Right lobe of liver (tissue), 6 donors: ENCODE measurements around the gene HTR3A. TPM values are rescaled to one million over a fixed set of nuclear protein-coding genes. Genes with fewer than 3 reads are reported as not detected.
A peak's percentile ranks its signal among the peaks of the same experiment; 100 is the strongest.

Experiments
- ATAC-seq, 4 donors: fragments of 200-7000 bp; cut with Tn5 transposase; one replicate each; pipeline ENCODE4 v1.9.1; 2020; ENCODE audit warnings: mild to moderate bottlenecking in 4 of 4, moderate library complexity in 4 of 4
- DNase-seq, 3 donors: peaks; one replicate each; pipeline ENCODE4 v3.0.0-alpha.2; 2020
- H3K27ac ChIP-seq, 3 donors: fragments of 200-600 bp; one replicate each; pipeline ENCODE4 v1.8.0; 2022
- H3K27me3 ChIP-seq, 2 donors: fragments of 200-600 bp; one replicate each; pipeline ENCODE4 v1.8.0; 2022
- H3K36me3 ChIP-seq, 4 donors: fragments of 200-600 bp; sonication (generic) in 1 of 4; one replicate each; pipeline versions ENCODE4 v1.5.1 to v1.8.0; 2017 to 2022; ENCODE audit warnings: control low read depth in 1 of 4
- H3K4me1 ChIP-seq, 4 donors: fragments of 200-600 bp; sonication (generic) in 1 of 4; one replicate each; pipeline versions ENCODE4 v1.5.1 to v1.8.0; 2017 to 2022; ENCODE audit warnings: control low read depth in 1 of 4
- H3K4me3 ChIP-seq, 3 donors: fragments of 200-600 bp; one replicate each; pipeline ENCODE4 v1.8.0; 2022
- H3K9me3 ChIP-seq, 4 donors: fragments of 200-600 bp; sonication (generic) in 1 of 4; one replicate each; pipeline versions ENCODE4 v1.5.1 to v1.8.0; 2017 to 2022; ENCODE audit warnings: control low read depth in 1 of 4
- POLR2A ChIP-seq: fragments of 450-650 bp; IDR thresholded peaks from one replicate; pipeline ENCODE4 v1.6.1; 2017; ENCODE audit warnings: antibody characterized with exemption, mild to moderate bottlenecking
- WGBS: methylation state at CpG from one replicate; pipeline ENCODE4 v1.1.6; 2018; ENCODE audit warnings: low coverage, low lambda C conversion rate; ENCODE audit not compliant: insufficient coverage; ENCODE audit errors: missing lambda C conversion rate; 5-methylcytosine and 5-hydroxymethylcytosine counted together
- intact Hi-C, 2 donors: fragments of 100-400 bp; cut with DNase I; formaldehyde crosslinking; loops; one replicate each; pipeline versions ENCODE4 v1.11.2 to v1.14.1; 2022
- total RNA-seq, 6 experiments: library from RNA; depleted of rRNA in 2 of 6; stranded (reverse); fragments of >200 nt in 2 of 6; fragmentation: NEBNext Ultra II Directional in 3 of 6; extraction: Animal tissue kit (Norgen Biotek cat#: 25700) in 3 of 6; gene quantifications; one replicate each; pipeline versions ENCODE4 v1.1.0 to v1.2.4, GENCODE V29; 2016 to 2023
- TF ChIP-seq, protein P1 (sequence below), 4 donors: fragments of 200-600 bp in 3 of 4; fragments of 450-650 bp in 1 of 4; IDR thresholded peaks; one replicate each; pipeline versions ENCODE4 v1.5.1 to v1.8.0; 2016 to 2022; ENCODE audit warnings: antibody characterized with exemption in 4 of 4, mild to moderate bottlenecking in 2 of 4
- donor health status: DM: no; HTN: yes; CAD: no.
- donor health status: DM: no; HTN: no; CAD: no.
- donor health status: DM: no; HTN: no; CAD: no.
- donor health status: DM: no; HTN: yes; CAD: no.
- donor health status: DM: no; HTN: yes; CAD: no.

Gene HTR3A
- total RNA-seq, 6 experiments from 2014 or later = 0.18 to 0.25 TPM; not detected in 4

DNA sequence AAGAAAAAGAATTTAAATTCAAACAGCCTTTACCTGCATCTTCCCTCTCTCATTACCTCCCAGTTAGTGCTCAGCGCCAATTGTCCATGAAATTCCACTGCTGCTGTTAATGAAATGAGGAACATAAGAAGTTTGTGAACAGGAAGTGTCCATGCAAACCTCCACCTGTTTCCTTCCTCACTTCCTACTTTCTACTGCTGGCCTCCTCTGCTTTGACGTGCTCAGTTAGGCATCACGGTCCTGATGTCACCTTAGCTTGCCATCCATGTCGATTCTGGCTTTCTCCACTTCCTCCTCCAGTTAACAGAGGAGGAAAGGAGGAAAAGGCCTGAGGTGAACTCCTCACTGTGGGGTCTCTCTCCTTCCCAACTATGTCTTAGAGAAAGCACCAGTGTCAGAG is 26.9 kb upstream of the HTR3A start:
- no peaks in the 10 kb centered on the region for H3K36me3 ChIP-seq
- H3K4me1 ChIP-seq = no peaks in the 10 kb centered on the region
- DNase-seq = no peak
- H3K9me3 ChIP-seq = no peaks in the 10 kb centered on the region
- no peak for ATAC-seq
- WGBS = 36% methylated on average over 4 of the region's 4 CpGs
- TF ChIP-seq, protein P1, sequence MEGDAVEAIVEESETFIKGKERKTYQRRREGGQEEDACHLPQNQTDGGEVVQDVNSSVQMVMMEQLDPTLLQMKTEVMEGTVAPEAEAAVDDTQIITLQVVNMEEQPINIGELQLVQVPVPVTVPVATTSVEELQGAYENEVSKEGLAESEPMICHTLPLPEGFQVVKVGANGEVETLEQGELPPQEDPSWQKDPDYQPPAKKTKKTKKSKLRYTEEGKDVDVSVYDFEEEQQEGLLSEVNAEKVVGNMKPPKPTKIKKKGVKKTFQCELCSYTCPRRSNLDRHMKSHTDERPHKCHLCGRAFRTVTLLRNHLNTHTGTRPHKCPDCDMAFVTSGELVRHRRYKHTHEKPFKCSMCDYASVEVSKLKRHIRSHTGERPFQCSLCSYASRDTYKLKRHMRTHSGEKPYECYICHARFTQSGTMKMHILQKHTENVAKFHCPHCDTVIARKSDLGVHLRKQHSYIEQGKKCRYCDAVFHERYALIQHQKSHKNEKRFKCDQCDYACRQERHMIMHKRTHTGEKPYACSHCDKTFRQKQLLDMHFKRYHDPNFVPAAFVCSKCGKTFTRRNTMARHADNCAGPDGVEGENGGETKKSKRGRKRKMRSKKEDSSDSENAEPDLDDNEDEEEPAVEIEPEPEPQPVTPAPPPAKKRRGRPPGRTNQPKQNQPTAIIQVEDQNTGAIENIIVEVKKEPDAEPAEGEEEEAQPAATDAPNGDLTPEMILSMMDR (IDR thresholded peaks at IDR 0.05) = no peak
- TF ChIP-seq POLR2A = no peak
- H3K4me3 ChIP-seq = no peak overlapping the region
- intact Hi-C loops = no loop called here
- H3K27me3 ChIP-seq = no peaks in the 10 kb centered on the region
- no peak overlapping the region for H3K27ac ChIP-seq

DNA sequence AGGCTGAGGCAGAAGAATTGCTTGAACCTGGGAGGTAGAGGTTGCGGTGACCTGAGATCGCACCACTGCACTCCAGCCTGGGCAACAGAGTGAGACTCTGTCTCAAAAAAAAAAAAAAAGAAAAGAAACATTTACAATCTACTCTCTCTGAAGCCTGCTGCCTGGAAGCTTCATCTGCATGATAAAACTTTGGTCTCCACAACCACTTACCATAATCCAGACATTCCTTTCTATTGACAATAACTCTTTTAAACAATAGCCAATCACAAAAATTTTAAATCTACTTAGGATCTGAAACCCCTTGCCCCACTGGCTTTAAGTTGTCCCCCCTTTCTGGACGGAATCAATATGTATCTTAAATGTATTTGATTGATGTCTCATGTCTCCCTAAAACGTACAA is 25.0 kb upstream of the HTR3A start:
- no peak overlapping the region for H3K27ac ChIP-seq
- no peaks in the 10 kb centered on the region for H3K9me3 ChIP-seq
- ATAC-seq (no peak), DNase-seq (no peak)
- no peak overlapping the region for H3K4me3 ChIP-seq
- WGBS = 45% methylated on average over 3 of the region's 4 CpGs
- TF ChIP-seq POLR2A = no peak
- TF ChIP-seq, protein P1 (IDR thresholded peaks at IDR 0.05) = no peak
- H3K36me3 ChIP-seq = no peaks in the 10 kb centered on the region
- no peaks in the 10 kb centered on the region for H3K27me3 ChIP-seq
- H3K4me1 ChIP-seq = no peaks in the 10 kb centered on the region
- intact Hi-C loops = no loop called here

DNA sequence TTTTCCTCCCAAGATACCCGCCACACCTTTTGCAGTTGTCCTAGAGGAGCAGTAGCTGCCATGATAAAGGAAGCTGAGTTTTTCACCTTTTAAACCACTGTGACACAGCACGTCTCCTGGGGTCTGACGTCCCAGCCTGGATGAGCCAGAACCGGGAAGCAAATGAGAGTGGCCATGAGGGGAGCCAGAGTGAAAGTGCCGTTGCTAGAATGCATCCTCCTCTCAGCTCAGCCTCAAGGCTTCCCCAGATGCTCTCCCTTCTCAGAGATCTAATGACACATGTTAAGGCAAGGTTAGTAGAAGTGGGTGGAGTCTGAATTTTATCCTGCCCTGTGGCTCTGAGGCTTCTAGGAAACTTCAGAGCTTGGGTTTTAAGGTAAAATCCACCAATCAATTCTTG is 23.4 kb upstream of the HTR3A start:
- no peaks in the 10 kb centered on the region for H3K27me3 ChIP-seq
- intact Hi-C loops = no loop called here
- no peak overlapping the region for H3K4me3 ChIP-seq
- DNase-seq = no peak
- H3K27ac ChIP-seq = no peak overlapping the region
- H3K36me3 ChIP-seq = no peaks in the 10 kb centered on the region
- ATAC-seq = no peak
- no peaks in the 10 kb centered on the region for H3K4me1 ChIP-seq
- TF ChIP-seq, protein P1 (IDR thresholded peaks at IDR 0.05) = no peak
- TF ChIP-seq POLR2A = no peak
- no peaks in the 10 kb centered on the region for H3K9me3 ChIP-seq
- WGBS = 35% methylated on average over 4 of the region's 5 CpGs

DNA sequence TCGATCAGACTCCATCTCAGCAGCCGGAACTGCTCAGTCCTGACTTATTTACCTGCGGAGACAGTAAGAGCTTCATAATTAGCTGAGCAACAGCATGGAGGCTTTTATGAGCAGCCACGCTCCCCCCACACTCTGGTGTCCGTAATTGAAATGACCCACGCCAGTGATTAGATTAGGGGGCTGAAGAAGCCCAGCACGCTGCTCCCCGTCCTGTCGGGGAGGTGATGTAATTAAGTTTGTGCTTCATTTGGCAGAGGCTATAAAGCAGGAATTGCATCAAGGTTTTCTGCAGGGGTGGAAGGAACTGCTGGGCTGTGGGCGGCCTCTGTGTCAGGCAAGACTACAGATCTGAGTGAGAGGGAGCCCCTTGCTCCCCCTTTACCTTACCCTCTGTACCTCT is 22.8 kb upstream of the HTR3A start:
- ATAC-seq = no peak
- Histone ChIP-seq H3K9me3 (no peaks in the 10 kb centered on the region), H3K36me3 (no peaks in the 10 kb centered on the region), H3K4me1 (no peaks in the 10 kb centered on the region), H3K27me3 (no peaks in the 10 kb centered on the region), H3K27ac (no peak overlapping the region), H3K4me3 (no peak overlapping the region)
- TF ChIP-seq, protein P1 (IDR thresholded peaks at IDR 0.05) = no peak
- no peak for DNase-seq
- intact Hi-C loops = no loop called here
- WGBS = 39% methylated on average over 9 of the region's 10 CpGs

DNA sequence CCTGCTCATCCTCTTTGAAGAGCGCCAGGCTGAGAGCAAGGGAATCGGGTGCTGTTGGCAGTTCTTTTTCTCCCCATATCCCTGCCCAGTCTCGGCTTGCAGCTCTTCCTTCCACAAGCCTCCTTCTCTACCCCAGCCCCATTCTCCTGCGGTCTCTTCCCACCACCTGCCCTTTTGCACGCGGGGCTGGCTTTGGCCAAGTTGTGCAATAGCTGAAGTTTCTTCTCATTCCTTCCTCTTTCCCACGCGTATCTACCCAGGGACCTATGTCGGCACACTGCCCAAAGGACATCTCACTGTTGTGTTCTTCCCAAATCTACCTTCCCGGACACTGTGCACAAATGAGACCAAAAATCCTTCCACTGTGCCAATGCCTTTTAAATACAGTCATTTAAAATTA is 22.3 kb upstream of the HTR3A start:
- intact Hi-C loops = no loop called here
- no peaks in the 10 kb centered on the region for H3K9me3 ChIP-seq

More for the DNA sequence above, 22.3 kb upstream of the HTR3A start:
- ATAC-seq = peak in 1 of 4 donors; percentile 40
- Histone ChIP-seq H3K27me3 (no peaks in the 10 kb centered on the region), H3K4me1 (no peaks in the 10 kb centered on the region), H3K27ac (no peak overlapping the region), H3K4me3 (no peak overlapping the region), H3K36me3 (no peaks in the 10 kb centered on the region)
- DNase-seq = peak in 1 of 3 donors; percentile 27
- no peak for TF ChIP-seq POLR2A
- TF ChIP-seq, protein P1 (IDR thresholded peaks at IDR 0.05) = no peak
- 67% methylated on average over 9 of the region's 10 CpGs for WGBS
